Renal pelvis (tissue), 4 donors: ENCODE results near the gene TBX5. TPM values are rescaled to one million over a fixed set of nuclear protein-coding genes. Genes with fewer than 3 reads are reported as not detected.

Experiments used
- DNase-seq: peaks from one replicate; pipeline ENCODE4 v3.0.0-alpha.2; 2013
- polyA plus RNA-seq, 3 donors: library from polyadenylated mRNA; unstranded; fragments of 120-200 nt; gene quantifications; one replicate each; pipeline ENCODE4 v1.2.1, GENCODE V29; 2013; ENCODE audit not compliant: insufficient read length in 3 of 3

TBX5 gene
- polyA plus RNA-seq, 3 donors: not detected

DNA sequence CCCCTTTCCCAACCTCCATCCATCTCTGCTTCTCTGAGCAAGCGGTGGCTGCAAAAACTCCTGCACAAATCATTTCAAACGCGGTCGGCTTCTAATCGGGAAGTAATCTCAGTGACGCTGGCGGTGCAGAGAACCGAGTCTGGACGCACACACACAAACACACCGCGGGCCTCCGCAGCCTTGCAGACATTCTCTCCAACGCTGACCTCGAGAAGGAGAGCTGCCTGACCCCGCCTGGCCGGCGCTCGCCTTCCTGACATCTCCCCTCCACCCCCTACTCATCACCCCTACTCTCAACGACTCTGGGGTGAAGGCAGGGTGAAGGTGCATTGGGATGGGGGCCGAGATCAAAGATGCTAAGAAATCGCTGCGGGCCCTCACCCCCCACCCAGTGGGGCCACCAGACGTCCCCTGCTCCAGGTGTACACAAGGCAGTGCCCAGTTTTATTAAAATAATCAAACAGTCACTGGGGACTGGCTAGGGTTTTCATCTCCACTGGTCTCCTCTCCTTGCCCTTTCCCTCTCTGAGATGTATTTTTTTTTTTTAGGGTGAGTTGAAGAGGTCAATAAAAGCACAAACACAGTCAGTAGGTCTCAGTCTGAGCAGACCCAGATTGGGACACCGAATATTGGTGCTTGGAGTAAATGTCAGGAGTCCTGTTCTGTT is 506 bp upstream of the TBX5 start:
- no peak for DNase-seq

DNA sequence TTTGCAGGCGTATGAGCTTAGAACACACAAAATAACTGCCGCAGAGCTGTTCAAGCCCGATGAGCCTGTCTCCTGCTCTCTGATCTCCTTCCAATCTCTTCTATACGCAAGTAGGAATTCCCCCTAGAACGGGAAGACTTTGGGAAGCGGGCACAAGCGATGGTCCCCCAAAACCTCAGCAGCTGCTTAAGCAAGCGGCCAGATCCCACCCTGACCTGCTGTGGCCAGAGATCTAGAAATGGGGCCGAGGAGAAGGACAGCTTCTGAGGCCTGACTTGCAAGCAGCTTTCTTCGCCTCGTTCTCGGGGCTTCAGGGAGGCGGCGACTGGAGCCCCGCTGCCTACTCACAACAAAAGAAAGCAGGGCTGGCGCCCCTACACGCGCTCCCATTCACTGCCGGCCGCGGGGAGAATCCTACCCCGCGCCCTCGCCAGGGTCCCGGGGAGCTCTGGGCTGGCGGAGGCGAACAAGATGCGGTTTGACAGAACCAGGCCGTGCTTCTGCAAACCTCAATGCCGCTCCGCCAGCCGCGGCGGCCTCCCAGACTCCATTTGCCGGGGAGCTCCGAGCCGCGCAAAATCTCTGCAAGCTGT is 922 bp downstream of the TBX5 start:
- DNase-seq: no peak

DNA sequence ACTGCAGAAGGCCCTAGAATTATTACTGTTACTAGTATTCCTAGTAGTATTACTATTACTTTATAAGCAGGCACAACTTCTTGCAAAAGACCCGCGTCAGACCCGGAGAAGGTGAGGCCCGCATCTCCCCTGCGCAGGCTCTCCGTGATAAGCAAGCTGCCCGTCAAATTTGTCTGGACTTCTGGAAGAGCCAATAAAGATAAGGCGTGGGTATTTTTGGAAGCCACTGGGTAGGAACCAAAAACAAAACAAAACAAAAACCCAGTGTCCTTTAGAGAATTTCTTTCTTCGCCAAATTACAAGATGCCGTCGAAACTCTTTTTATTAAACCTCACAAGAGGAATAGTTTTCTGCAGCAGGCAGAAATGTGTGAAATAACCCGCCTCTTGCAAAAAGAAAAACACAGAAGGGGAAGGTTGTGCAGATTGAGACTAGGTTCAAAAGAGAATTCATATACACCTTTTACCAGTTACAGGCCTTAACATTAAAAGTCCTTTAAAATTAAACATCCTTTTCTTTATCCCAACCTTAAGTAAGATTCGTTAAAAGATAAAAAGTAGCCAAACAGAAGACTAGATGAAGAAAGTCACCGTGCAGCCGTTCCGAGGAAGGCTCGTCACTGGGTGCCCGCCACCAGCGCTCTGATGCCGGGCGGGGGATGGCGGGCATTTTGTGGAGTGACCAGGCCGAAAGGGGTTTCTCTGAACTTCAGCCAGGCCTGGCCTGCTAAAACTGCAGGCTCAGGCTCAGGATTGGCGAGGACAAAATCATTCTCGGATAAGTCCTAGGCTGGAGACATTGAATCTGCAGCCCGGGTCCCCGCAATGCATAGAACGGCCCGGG is 1.6 kb downstream of the TBX5 start:
- DNase-seq: no peak

DNA sequence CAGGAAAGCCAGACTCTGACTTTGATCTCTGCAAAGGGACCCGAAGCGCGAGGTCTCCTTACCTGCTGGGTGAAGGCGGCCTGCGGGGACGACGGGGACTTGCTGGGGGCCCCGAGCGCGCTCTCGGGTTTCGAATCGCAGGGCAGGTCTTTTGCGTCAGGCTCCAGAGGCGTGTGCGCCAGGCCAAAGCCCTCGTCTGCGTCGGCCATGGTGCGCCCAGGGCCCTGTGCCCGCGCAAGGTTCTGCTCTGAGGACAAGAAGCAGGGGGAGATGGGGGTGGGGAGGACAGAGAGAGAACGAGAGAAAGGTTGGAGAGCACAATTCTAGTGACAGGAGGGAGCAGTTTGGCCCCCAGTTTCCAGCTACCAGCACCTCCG is 2.3 kb downstream of the TBX5 start:
- no peak for DNase-seq

DNA sequence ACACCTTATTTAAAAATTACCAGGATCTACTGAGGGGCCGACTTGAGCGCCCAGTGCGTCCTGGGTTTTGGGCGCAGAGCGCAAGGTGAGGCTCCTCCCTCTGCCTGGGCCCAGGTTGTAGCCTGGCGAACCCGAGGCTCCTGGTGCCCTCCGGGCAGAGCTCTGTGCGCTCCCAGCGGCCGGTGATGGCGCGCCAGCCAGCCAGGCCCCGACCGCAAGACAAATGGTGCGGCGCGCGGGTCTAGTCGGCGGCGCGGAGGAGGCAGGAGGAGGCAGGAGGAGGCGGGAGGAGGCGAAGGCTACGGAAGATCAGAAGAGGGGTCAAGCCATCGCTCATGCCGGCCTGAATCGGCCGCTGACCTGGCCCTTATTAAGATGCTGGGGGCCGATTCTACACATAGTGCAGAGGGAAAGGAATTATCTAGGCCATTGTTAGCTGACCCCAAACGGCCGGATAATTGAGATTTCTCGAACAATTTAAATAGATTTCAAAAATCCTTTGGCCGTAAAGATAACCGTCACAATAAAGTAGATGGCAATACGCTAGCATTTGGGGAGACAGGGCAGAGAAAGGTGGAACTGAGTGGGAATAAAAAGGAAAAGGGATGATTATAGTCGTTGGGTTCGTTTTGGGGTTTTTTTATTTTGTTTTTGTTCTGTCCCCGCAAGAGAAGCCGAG is 2.8 kb downstream of the TBX5 start:
- DNase-seq: peak; percentile 31

DNA sequence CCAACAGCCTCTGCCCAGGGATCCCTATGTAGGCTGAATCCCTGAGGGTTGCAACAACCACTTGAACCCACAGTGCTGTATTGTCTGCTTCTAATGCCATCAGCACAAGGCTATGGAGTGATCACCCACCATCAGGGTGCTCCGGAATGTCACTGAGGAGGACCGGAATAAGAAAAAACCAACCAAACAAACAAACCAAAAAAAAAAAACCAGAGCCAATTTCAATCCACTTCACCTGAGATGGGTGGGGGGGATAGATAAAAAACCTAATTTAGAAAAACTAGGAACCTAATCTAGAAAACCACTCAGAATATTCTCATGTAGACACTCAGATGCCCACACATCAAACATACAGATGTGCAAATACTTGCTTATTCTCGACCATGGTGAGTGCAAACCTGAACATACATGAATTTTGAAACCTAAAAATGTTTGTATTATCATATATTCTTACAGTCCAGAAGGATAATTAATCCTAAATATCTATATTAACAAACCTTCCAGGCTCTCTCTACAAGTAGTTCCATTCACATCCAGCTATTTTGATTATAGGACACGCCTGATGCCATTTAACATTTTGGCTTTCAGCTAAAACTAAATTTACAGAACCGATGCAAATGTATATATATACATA is 3.7 kb downstream of the TBX5 start:
- DNase-seq: no peak

DNA sequence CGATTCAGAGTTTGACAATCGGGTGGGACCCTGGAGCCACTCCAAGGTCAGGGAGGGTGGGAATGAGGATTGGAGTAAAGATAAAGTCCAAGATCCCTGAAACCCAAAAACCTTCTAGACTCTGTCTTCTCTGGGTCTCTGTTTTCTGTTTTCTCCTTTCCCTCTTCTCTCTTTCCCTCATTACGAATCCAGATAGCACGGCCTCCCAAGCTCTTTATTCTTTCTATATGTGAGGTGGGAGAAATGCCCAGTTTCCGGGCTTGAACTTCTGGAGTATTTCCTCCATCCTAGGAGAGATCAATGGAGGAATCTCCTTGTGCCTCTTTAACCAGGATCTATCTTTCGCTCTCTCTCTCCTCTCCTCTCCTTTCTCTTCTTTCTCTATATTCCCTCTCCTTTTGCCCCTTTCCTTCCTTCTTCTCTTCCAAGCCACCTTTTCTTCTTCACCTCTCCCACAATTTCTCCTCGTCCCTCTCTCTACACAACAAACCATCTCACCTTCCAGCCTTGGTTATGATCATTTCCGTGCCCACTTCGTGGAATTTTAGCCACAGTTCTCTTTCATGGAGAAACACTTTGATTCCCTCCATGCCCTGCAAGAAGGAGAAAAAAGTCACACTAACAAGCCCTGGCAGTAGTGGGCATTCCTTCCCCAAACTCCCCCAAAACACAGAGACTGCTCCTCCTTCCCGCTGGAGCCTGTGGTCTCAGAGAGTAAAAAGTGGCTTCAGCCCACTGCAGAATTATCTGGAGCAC is 4.4 kb downstream of the TBX5 start:
- no peak for DNase-seq

DNA sequence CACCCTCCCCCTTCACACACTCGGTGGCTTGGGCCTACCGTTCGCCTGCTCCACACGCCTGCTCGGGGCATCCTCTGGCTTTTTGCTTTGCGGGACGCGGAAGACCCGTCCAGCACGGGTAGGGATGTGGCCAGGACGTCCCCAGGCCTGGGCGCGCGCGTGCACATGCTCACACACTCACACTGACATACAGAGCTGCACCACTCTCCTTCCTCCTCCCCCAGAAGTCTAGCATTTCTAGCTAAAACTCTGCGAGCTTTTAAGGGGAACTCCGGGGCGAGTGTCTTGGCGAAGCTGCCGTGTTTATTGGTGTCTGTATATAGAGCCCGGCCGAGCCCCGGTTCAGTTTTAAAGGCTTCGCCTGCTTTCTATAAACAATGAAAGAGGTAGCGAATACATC is 5.0 kb downstream of the TBX5 start:
- peak; percentile 34 for DNase-seq

DNA sequence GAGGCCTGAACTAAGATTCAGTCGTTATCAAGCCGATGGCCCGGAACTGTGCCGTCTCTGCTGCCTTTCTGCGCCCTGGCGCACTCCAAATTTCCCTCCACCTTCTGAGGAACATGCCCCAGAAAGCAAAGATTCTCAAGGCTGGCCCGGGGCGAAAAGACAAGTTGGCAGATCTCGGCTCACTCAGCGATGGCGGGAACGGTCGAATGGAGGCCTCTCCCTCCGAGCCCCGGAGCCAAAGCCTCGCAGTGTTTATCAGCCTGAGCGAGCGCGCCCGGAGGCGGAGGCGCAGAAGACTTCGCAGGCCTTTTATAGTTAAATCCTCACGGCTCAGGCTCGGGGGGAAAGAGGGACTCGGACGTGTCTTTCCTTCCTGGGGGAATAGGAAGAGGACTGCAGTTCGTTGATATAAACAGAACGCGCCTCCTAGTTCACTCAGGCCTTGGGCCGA is 5.6 kb downstream of the TBX5 start:
- DNase-seq: no peak

DNA sequence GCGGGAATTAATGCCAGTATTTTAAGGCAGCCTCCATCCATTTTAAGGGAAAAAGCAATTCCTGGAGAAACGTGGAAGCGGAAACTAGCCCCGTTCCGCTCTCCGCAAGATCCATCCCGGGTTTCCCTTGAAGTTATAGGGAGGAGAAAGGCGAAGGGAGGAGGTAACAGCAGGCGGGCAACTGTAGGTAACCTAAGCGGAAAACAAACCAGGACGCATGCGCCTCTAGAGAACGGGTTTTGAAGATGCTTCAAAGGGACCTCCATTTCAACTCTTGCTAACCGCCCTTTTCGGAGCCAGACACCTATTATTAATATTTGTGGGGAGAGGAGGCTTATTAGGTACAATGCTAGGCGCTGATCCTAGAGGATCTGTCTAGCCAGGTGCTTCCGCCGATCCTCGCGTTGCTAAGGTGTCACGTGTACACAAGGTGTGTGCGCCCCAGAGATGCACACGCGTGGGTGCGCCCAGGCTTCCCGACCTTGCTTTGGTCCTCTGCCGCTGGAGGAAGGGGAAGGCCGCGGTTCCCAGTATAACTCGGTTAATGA is 6.2 kb downstream of the TBX5 start:
- peak; percentile 65 for DNase-seq

DNA sequence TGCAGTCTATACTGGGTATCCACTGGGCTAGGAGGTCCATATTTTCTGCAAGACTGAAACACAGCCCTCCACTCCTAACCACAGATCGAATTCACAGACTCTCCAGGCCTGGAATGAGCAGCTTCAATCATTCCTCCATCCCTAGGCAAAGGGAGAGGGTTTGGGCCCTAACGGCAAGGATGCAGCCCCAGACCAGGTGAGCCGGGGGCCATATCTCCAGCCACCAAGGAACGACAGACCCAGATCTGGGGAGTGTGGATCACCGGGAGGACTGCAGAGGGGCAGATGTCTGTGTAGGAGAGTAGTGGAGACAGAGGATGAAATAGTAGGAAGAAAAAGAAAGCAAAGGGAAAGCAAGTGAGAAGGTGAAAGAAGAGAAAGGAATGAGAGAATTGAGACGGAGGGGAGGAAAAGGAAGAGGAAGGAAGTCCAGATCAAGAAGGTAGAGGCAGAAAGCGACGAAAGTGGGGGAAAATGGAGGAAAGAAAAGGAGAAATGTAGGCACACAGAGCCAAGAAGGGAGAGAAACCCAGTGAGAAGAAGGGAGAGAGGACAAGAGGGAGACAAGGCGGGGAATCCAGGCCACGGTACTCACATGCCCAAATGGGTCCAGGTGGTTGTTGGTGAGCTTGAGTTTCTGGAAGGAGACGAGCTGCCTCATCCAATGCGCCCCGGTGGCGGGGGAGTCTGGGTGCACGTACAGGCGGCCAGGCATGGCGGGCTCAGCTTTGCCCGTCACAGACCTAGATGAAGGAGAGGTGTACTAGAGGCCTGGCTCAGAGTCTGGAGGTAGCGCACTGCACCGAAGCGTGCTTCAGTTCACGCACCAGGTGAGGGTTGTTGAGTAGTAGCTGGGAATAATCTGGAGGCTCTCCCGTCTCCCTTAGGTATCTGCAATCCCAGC is 7.7 kb downstream of the TBX5 start:
- no peak for DNase-seq

DNA sequence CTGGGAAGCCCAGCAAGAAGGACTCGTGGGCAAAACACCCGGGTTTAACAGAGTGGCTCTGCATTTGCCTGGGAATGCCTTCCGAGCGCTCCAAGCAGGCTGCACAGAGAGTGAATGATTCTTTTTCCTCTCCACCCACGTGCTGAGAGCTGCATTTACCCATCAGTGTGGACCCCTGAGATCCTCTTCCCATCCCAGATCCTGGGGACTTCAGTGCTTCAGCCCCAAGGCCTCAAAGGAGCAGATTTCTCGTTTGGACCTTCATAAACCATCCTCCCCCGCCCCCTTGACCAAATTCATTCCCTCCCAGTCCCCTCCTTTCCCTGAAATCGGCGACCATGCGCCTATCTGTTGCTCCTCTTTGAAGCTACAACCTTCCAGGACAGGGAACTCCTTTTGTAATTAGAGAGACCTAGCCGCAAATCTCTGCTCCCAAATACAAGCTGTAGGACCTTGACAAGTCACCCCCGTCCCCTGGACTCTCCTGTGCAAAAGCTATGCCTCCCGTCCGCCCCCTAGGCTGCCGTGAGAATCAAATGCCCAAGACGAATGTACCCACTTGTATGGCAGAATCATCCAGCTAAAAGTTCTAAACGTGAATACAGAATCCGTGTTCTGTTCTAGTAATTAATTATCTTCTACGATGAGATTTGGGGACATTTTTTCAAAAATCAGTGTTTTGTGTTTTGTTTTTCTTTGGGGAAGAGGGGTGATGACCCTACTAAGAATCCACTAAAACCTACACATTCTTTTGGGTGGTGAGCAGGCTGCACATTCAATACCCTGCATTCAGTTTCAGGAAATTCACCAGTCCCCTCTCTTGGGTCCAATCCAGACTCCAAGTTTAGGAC is 8.8 kb downstream of the TBX5 start:
- DNase-seq: no peak

DNA sequence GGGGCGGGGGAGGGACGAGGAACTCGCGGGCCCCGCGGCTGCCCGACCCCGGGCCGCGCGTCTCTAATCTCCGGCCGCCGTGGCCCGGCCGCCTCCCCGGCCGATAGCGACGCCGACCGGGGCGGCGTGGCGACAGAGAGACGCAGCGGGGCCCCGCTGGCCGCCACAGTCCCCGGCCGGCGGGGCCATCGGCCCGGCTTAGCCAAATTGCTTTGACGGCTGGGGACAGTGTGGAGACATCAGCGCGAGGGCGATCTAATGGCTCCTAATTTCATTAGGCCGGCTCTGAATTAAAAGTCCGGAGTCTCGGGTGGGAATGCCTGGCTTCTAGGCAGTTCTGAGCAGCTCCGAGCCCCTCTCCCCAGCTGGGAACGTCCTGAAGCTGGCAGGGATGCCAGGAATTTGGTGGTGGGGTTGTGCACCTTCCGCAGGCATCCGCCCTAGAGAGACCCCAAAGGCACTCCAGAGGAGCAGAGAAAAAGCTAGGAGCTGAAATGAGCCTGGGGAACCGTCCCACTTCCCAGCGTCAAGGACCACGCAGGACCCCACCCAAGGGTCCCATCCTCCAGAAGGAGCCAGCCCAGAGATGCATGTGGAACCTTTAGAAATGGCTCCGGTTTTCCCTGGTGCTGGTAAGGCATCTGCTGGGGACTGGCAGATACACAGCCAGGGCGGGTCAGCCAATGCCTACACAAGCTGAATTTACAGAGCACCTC is 9.6 kb downstream of the TBX5 start:
- no peak for DNase-seq

DNA sequence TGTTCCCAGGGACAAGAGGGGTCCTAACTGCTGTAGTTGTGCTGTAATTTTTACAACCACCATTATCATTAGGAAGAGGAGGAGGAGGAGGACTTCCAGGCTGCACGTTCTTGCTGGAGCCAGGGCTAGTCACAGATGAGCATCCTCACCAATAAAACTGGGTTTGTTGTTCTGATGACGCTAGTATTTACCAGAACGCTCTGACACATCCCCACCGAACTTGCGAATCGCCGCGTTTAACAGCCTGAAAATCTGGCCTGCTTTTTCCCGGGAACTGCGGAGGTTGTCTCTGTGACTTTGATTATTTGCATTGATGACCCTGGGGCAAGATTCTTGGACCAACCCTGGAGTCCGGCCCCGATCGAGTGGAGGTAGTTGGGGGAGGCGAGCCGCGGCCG is 10.2 kb downstream of the TBX5 start:
- no peak for DNase-seq

DNA sequence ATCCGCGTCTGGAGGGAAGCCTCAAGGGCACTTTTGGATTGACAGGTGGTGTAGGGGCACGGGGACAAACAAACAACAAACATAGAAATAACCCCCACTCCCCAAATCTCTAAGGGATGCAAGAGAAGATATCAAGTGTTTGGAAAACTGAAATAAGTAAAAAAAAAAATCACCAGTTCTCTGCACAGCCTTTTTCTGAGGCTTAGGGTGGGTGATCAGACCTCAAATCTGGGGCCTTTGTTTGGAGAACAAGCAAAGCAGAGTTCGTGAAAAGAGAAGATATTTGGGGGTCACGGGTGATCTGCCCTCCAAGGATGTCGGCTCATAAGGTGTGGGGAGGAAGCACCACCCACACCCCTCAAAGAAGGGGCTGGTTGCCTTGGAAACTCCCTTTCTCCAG is 10.7 kb downstream of the TBX5 start:
- DNase-seq: no peak

DNA sequence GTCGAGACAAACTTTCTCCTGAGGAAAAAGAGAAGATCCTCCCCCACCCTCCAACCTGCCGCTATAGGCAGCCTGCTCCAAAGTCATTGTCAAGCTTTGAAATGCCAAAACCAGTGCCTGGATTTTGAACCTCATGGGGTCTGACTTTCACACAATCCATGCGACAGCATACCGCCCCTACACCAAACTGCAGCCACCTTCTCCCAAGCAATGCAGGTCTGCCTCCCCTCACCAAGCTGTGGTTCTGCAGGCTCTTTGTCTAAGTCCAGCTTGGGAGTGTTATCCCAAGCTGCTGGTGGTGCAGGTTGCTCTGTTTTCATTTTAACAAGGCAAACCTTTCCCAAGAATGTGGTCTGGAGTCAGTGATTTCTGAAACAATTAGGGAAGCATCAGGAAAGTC is 12.4 kb downstream of the TBX5 start:
- no peak for DNase-seq

DNA sequence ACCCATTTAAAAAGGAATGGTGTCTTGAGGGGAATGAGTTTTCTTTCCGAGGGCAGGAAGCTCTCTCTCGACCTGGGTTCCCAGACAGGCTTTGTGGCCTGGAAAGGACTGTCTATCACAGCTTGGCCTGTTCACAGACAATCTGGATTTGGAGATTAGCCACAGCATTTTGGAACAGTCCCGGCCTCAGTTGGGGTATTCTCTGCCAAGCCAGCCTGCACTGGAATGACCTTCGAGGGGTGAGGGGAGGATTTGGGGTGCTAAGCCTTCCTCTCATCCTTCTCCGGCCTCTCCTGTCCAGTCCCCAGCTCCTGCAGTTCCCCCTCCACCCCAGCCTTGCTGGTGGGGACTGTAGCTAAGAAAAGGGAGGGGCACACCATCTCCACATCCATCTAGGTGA is 13.0 kb downstream of the TBX5 start:
- DNase-seq: no peak

DNA sequence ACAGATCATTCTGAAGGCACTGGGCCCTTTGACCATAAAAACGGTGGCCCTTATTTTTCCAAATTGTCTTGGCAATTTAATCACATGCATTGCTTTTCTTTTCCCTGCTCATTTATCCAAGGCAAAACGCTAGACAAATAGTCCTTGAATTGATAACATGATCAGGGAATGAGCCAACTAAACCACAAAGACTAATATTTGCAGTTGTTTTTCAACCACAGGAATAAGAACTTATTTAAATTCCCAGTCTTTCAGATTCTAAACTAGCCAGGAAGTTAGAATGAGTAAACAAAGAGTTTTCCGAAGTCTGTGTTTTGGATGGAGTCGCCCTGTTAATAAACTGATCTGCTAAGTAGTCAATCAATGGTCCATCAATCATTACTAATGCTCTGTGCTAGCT is 14.9 kb downstream of the TBX5 start:
- DNase-seq: no peak
